IMR-90 (cell line): ENCODE measurements around the gene PCDHB6. TPM values are rescaled to one million over a fixed set of nuclear protein-coding genes. Genes with fewer than 3 reads are reported as not detected.
"Not testable (repeated sequence)": the region's sequence is repeated elsewhere in the genome, so short reads cannot be mapped to it uniquely, and the experiment has no call there.

Experiments
- ATAC-seq: fragments of 200-7000 bp; cut with Tn5 transposase; 2 replicates; pipeline ENCODE4 v1.9.1; 2020; ENCODE audit warnings: low read depth, mild to moderate bottlenecking, moderate library complexity
- BruUV-seq: library from RNA; stranded (reverse); fragments of 400-500 nt; replicated peaks from 2 replicates; lab custom pipeline; 2021; lab: Mats Ljungman, UMichigan
- CTCF ChIA-PET: fragments of 300-600 bp; formaldehyde crosslinking; extraction: SDS; loops from one replicate; lab custom pipeline; 2021; ENCODE audit warnings: antibody characterized with exemption; lab: Yijun Ruan, JAX
- POLR2A ChIA-PET: fragments of 300-600 bp; sonication (Branson Sonifier 250); formaldehyde crosslinking; loops from one replicate; lab custom pipeline; 2022; ENCODE audit warnings: antibody characterized with exemption; ENCODE audit not compliant: unreplicated experiment; lab: Charles Lee
- DNase-seq: peaks from one replicate; pipeline ENCODE4 v3.0.0; 2013
- H2AFZ ChIP-seq: replicated peaks from 2 replicates; pipeline ENCODE3; 2013; ENCODE audit warnings: low read length, mild to moderate bottlenecking; ENCODE audit not compliant: poor library complexity
- H2AK5ac ChIP-seq: 2 replicates; pipeline ENCODE4 v1.6.1; 2013; ENCODE audit warnings: low read depth, low read length, inconsistent platforms
- H2AK9ac ChIP-seq: replicated peaks from 2 replicates; pipeline ENCODE3; 2013; ENCODE audit warnings: mild to moderate bottlenecking, low read depth, low read length, moderate library complexity; ENCODE audit not compliant: poor library complexity
- H2BK120ac ChIP-seq: 2 replicates; pipeline ENCODE4 v1.6.1; 2013; ENCODE audit warnings: low read depth, low read length, inconsistent platforms
- H2BK15ac ChIP-seq: 3 replicates; pipeline ENCODE4 v1.6.1; 2013; ENCODE audit warnings: low read depth, low read length, inconsistent platforms
- H2BK20ac ChIP-seq: 2 replicates; pipeline ENCODE4 v1.6.1; 2013; ENCODE audit warnings: low read depth, mild to moderate bottlenecking, inconsistent platforms, low read length, moderate library complexity
- H2BK5ac ChIP-seq: 2 replicates; pipeline ENCODE4 v1.6.1; 2013; ENCODE audit warnings: mild to moderate bottlenecking, low read depth, low read length, inconsistent platforms; ENCODE audit not compliant: poor library complexity, severe bottlenecking
- H3K14ac ChIP-seq: replicated peaks from 2 replicates; pipeline ENCODE4 v1.6.1; 2013; ENCODE audit warnings: low read depth, low read length, inconsistent platforms
- H3K18ac ChIP-seq: 2 replicates; pipeline ENCODE4 v1.6.1; 2013; ENCODE audit warnings: low read depth, low read length, control low read depth
- H3K23ac ChIP-seq: 2 replicates; pipeline ENCODE4 v1.6.1; 2013; ENCODE audit warnings: low read depth, low read length, inconsistent platforms
- H3K27ac ChIP-seq: 2 replicates; pipeline ENCODE4 v1.5.1; 2013; ENCODE audit warnings: mild to moderate bottlenecking, control low read depth, low read length; ENCODE audit not compliant: insufficient read depth
- H3K27me3 ChIP-seq: 2 replicates; pipeline ENCODE4 v1.6.1; 2013; ENCODE audit warnings: low read length; ENCODE audit not compliant: control insufficient read depth, insufficient read depth
- H3K36me3 ChIP-seq: 2 replicates; pipeline ENCODE4 v1.6.1; 2013; ENCODE audit warnings: low read length, mixed read lengths; ENCODE audit not compliant: control insufficient read depth, insufficient read depth
- H3K4ac ChIP-seq: 2 replicates; pipeline ENCODE4 v1.6.1; 2013; ENCODE audit warnings: low read depth, low read length, inconsistent platforms
- H3K4me1 ChIP-seq: 2 replicates; pipeline ENCODE4 v1.6.1; 2013; ENCODE audit warnings: low read length, mixed read lengths; ENCODE audit not compliant: control insufficient read depth, insufficient read depth
- H3K4me2 ChIP-seq: 2 replicates; pipeline ENCODE4 v1.6.1; 2013; ENCODE audit warnings: low read depth, mild to moderate bottlenecking, control low read depth, low read length, moderate library complexity
- H3K4me3 ChIP-seq: 2 replicates; pipeline ENCODE4 v1.5.1; 2013; ENCODE audit warnings: low read depth, mild to moderate bottlenecking, control low read depth, low read length, moderate library complexity; ENCODE audit not compliant: insufficient read depth
- H3K56ac ChIP-seq: 2 replicates; pipeline ENCODE4 v1.6.1; 2013; ENCODE audit warnings: low read length, inconsistent platforms; ENCODE audit not compliant: insufficient read depth; ENCODE audit errors: extremely low read depth
- H3K79me1 ChIP-seq, 2 experiments: 2 replicates each; pipeline ENCODE4 v1.6.1; 2013; ENCODE audit warnings: low read length in 2 of 2, inconsistent platforms in 1 of 2, low read depth in 1 of 2
- H3K9ac ChIP-seq: 2 replicates; pipeline ENCODE4 v1.6.1; 2013; ENCODE audit warnings: low read depth, low read length, control low read depth
- H3K9me1 ChIP-seq: 2 replicates; pipeline ENCODE4 v1.6.1; 2013; ENCODE audit warnings: low read length, inconsistent platforms; ENCODE audit not compliant: insufficient read depth
- H3K9me3 ChIP-seq: 2 replicates; pipeline ENCODE4 v1.6.1; 2013; ENCODE audit warnings: low read length; ENCODE audit not compliant: control insufficient read depth, insufficient read depth
- H4K20me1 ChIP-seq: 2 replicates; pipeline ENCODE4 v1.6.1; 2013; ENCODE audit warnings: low read length, inconsistent platforms; ENCODE audit not compliant: insufficient read depth
- H4K5ac ChIP-seq: 2 replicates; pipeline ENCODE4 v1.6.1; 2013; ENCODE audit warnings: mild to moderate bottlenecking, low read depth, low read length, control low read depth
- H4K8ac ChIP-seq, 2 experiments: 2 replicates each; pipeline ENCODE4 v1.6.1; 2013; ENCODE audit warnings: low read depth in 2 of 2, low read length in 2 of 2, control low read depth in 1 of 2, inconsistent platforms in 1 of 2
- H4K91ac ChIP-seq: 2 replicates; pipeline ENCODE4 v1.6.1; 2013; ENCODE audit warnings: low read depth, low read length, inconsistent platforms; ENCODE audit not compliant: insufficient read depth
- WGBS, 2 experiments: methylation state at CpG; one replicate each; pipeline versions ENCODE4 v1.1.5 to v1.1.7; 2013; ENCODE audit warnings: missing lambda C conversion rate in 2 of 2; ENCODE audit not compliant: insufficient read length in 1 of 2; ENCODE audit errors: extremely low coverage in 2 of 2; 5-methylcytosine and 5-hydroxymethylcytosine counted together
- dilution Hi-C: fragments of 300-500 bp; cut with HindIII; formaldehyde crosslinking; loops from one replicate; pipeline ENCODE4 v1.14.3; 2018; ENCODE audit warnings: low sequenced_read_pairs; ENCODE audit not compliant: unreplicated experiment
- in situ Hi-C: fragments of 300-500 bp; cut with MboI; formaldehyde crosslinking; loops from 3 replicates; pipeline ENCODE4 v1.14.3; 2019; ENCODE audit warnings: low sequenced_read_pairs, inconsistent platforms, mixed read lengths
- intact Hi-C: fragments of 100-400 bp; cut with micrococcal nuclease; formaldehyde crosslinking; loops from 2 replicates; pipeline ENCODE4 v1.10.0; 2022
- polyA plus RNA-seq, 3 experiments: library from polyadenylated mRNA; depleted of rRNA; stranded (reverse); fragments of >200 nt; gene quantifications; 2 replicates each; pipeline ENCODE4 v1.2.3, GENCODE V29; 2012; ENCODE audit warnings: low replicate concordance in 1 of 3
- total RNA-seq: library from RNA; depleted of rRNA; stranded (reverse); fragments of >200 nt; gene quantifications from 2 replicates; pipeline ENCODE4 v1.2.3, GENCODE V29; 2012

Gene PCDHB6
- total and polyA plus RNA-seq, 2 of the 4 experiments (the other 2 are of a cell fraction) = under 0.01 to 0.07 TPM

GRCh38 chr5:141194332-141194731 is 44.5 kb downstream of the PCDHB6 start:
- H3K27me3 ChIP-seq, H2BK20ac ChIP-seq, H4K91ac ChIP-seq, CTCF ChIA-PET, H3K23ac ChIP-seq, H2AK5ac ChIP-seq, in situ Hi-C loops, H4K20me1 ChIP-seq, H3K4ac ChIP-seq, H2BK15ac ChIP-seq, H3K4me1 ChIP-seq, H2AK9ac ChIP-seq, H3K27ac ChIP-seq, H3K9me3 ChIP-seq, H2BK5ac ChIP-seq, H3K36me3 ChIP-seq, H3K4me2 ChIP-seq, H3K9me1 ChIP-seq, intact Hi-C loops, H4K8ac ChIP-seq, H2BK120ac ChIP-seq, DNase-seq, BruUV-seq, H3K56ac ChIP-seq, H3K14ac ChIP-seq, H3K4me3 ChIP-seq, H3K79me1 ChIP-seq, ATAC-seq, dilution Hi-C loops, H3K9ac ChIP-seq, H4K5ac ChIP-seq, H3K18ac ChIP-seq, H2AFZ ChIP-seq, POLR2A ChIA-PET: not testable (repeated sequence)
- 14% methylated on average over 7 of the region's 37 CpGs; no CpG with 5 or more reads in 1 of the 2 experiments for WGBS, 2 experiments
